HG03442 (cell line): ENCODE results near the gene EPC1.
"Not testable (repeated sequence)": the region's sequence is repeated elsewhere in the genome, so short reads cannot be mapped to it uniquely, and the experiment has no call there.

Experiments used
- ATAC-seq: cut with Tn5 transposase; IDR thresholded peaks from one replicate; pipeline ENCODE4 v1.9.1; 2021; ENCODE audit warnings: mild to moderate bottlenecking, moderate library complexity; ENCODE audit not compliant: unreplicated experiment

Gene EPC1

GRCh38 chr10:32239769-32240168, 107.2 kb downstream of the EPC1 start:
- ATAC-seq = no peak

- no peak for ATAC-seq
These were observed 109.2 kb downstream of the EPC1 start for GRCh38 chr10:32237644-32238345.

GRCh38 chr10:32234471-32234870, 112.5 kb downstream of the EPC1 start:
- ATAC-seq = no peak

- not testable (repeated sequence) for ATAC-seq
These were observed 113.6 kb downstream of the EPC1 start for GRCh38 chr10:32233375-32233774.

GRCh38 chr10:32232378-32232777, 114.6 kb downstream of the EPC1 start:
- ATAC-seq = no peak

- ATAC-seq = not testable (repeated sequence)
These were observed 117.2 kb downstream of the EPC1 start for GRCh38 chr10:32229788-32230187.

GRCh38 chr10:32229170-32229569, 117.8 kb downstream of the EPC1 start:
- ATAC-seq = no peak

GRCh38 chr10:32227802-32228201, 119.2 kb downstream of the EPC1 start:
- no peak for ATAC-seq

GRCh38 chr10:32226624-32227023, 120.3 kb downstream of the EPC1 start:
- ATAC-seq = no peak

- no peak for ATAC-seq
These were observed 121.0 kb downstream of the EPC1 start for GRCh38 chr10:32225976-32226375.

GRCh38 chr10:32222376-32222775, 124.6 kb downstream of the EPC1 start:
- ATAC-seq = not testable (repeated sequence)

GRCh38 chr10:32219156-32219555, 127.8 kb downstream of the EPC1 start:
- ATAC-seq = not testable (repeated sequence)

- ATAC-seq = not testable (repeated sequence)
These were observed 128.5 kb downstream of the EPC1 start for GRCh38 chr10:32218206-32219044.
